GM19397 (cell line): Measurements from ENCODE around the gene WBP2.

ENCODE experiments used
- ATAC-seq: cut with Tn5 transposase; IDR thresholded peaks from one replicate; pipeline ENCODE4 v1.9.1; 2021; ENCODE audit warnings: mild to moderate bottlenecking, moderate library complexity; ENCODE audit not compliant: unreplicated experiment

The WBP2 gene

GRCh38 chr17:75831032-75831571 is 24.0 kb downstream of the WBP2 start:
- no peak for ATAC-seq

DNA sequence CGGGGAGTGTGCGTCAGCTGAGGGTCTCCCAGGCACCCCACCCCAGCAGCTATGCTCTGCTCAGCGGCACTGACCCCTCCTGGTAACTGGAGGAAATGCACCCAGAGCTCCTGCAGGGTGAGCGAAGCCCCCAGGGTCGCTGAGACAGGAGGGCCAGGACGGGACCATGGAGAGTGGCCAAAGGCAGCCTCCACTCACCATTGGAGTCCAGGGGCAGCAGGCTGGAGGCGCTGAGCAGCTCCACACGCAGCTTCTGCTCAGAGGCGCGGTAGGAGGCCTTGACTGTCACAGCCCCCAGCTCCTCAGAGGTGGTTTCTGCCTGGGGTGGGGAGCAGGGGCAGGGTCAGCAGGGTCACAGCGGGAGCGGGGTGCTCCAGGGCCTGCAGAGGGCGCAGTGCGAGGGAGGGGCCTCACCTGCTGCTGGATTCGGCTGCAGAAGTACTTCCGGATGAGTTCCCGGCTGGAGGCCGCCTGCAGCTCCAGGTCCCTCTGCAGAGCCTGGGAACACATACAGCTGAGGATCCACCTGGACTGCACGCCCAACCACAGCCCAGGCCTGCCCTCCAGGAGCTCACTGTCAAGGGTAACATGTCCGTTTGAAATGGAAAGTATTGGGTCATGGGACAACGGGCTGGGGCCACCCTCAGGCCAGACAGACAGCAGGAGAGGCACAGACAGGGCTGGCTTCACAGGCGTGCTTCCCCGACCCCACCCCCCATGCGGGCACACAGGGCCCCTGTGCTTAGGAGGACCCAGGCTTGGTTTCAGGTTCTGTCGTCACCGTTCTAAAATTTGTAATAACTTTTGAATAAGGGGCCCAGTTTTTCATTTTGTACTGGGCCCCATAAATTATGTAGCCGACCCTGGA is 24.7 kb downstream of the WBP2 start:
- no peak for ATAC-seq

- ATAC-seq: no peak
These were observed 25.4 kb downstream of the WBP2 start for GRCh38 chr17:75829747-75830146.

- ATAC-seq: no peak
These were observed 26.4 kb downstream of the WBP2 start for GRCh38 chr17:75828741-75829140.

GRCh38 chr17:75828076-75828400 is 27.1 kb downstream of the WBP2 start:
- ATAC-seq: no peak

DNA sequence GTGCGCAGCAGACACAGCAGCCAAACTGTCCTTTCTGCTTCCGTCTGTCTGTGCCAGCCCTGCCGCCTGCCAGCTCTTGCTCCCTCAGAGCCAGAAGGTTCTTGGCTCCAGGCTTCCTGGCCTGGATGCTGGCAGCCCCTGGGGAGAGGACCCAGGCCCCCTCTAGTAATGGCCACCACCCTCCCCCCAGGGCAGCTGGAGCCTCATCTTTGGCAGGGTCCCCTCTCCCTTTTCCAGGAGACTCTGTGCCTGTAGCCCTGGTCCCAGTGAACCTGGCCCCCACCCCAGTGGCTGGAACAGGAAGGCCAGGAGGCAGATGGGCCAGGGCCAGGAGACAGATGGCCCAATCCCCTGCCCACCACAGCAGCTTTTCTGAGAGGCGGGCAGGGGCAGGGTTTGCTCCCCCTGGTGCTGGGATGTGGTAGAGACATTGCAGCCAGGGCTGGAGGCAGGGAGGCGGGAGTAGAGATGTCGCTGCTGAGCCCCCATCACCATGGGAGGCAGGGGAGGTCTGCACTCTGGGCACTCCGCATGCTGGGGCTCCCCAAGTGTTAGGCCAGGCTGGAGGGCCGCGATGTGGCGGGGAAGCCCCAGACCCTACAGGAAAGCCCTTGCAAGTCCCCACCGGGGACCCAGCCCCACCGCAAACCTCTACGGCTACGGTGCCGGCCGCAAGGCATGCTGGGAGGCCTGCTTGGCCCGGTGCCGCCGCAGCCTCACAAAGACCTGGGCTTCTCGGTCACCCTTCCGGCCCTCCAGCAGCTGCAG is 27.6 kb downstream of the WBP2 start:
- no peak for ATAC-seq

- ATAC-seq: no peak
These were observed 28.4 kb downstream of the WBP2 start for GRCh38 chr17:75826561-75827307.

DNA sequence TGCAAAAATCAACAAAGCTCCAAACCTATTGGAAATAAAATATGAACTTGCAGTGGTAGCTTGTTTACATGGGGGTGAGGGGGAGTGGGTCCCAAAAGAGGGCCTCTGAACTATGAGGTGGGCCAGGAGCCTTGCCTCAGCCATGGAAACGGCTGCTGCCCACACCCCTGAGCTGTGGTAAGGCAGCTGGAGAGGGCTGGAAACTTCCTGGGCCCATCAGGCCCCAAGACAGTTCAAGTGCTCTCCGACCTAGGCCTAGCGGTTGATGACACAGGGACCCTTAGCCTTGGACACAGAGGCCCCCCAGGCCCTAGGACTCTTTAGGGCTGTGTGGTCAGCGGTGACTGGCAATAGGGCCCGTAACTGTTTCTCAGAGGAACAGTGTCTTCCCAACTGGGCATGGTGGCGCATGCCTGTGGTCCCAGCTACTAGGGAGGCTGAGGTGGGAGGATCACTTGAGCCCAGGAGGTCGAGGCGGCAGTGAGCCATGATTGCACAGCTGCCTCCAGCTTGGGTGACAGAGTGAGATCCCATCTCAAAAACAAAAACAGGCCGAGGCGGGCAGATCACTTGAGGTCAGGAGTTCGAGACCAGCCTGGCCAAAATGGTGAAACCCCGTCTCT is 29.3 kb downstream of the WBP2 start:
- ATAC-seq: no peak

DNA sequence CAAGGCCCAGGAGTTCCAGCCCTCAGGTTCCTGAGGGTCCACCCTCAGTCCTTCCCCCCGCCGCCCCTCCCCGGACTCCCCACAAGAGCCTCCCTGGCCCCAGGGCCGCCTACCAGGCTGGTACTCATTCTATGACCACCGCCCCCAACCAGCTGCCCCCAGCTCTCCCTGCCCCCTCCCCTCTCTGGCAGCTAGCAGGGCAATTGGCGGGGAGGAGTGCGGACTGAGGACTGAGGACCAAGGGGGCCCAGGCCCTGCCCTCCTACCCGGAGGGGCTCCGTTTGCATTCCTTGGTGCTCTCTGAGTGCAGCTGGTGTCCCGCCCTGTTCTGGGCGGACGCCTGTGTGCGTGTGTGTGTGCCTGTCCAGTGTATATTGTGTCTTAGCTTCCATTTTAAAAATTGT is 30.0 kb downstream of the WBP2 start:
- no peak for ATAC-seq

DNA sequence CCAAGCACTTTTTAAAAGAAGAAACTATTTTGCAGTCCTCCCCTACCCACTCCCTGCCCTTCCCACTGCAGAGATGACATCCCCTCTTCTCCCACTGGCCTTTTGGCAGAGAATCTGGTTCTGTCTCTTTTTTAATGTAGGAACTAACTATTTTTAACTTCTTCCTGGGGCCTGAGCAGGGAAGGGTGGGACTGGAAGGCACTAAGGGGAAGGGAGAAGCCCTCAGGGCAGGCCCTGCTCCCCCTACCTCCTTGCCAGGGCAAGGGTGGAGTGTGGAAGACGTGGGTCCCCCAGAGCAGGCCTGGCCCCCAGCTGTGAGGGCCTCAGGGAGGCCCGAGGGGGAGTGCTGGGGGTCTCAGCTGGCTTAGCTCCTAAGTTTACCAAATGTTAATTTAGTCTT is 30.5 kb downstream of the WBP2 start:
- ATAC-seq: no peak

- ATAC-seq: no peak
These were observed 31.0 kb downstream of the WBP2 start for GRCh38 chr17:75824050-75824552.

DNA sequence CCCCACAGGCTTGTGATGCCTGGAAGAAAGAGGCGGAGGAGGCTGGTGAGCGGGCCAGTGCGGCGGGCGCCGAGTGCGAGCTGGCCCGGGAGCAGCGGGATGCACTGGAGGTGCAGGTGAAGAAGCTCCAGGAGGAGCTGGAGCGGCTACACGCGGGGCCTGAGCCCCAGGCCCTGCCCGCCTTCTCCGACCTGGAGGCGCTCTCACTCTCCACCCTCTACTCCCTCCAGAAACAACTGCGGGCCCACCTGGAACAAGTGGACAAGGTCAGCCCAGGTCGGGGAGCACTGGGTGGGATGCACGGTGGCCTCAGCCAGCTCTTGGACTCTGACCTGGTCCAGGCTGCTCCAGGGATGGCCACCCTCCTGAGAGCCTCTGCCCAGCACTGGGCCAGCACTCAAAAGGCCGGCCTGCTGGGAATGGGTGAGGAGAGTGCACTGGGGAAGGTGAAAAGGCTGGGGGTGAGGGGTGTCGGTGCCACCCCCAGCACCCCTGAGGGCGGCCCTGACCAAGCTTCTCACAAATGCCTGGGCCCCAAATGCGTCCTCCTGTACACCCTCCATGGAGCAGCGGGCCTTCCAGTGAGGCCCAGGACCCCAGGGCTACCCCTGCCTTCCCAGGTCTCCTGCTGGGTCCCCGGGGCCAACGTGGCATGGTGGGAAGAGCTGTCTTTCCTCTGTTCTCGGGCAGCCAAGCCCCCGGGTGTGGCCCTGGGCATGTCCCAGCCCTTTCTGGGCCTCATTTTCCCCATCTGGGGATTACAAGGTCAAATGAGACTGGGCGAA is 31.7 kb downstream of the WBP2 start:
- no peak for ATAC-seq

GRCh38 chr17:75822800-75823166 is 32.4 kb downstream of the WBP2 start:
- no peak for ATAC-seq

DNA sequence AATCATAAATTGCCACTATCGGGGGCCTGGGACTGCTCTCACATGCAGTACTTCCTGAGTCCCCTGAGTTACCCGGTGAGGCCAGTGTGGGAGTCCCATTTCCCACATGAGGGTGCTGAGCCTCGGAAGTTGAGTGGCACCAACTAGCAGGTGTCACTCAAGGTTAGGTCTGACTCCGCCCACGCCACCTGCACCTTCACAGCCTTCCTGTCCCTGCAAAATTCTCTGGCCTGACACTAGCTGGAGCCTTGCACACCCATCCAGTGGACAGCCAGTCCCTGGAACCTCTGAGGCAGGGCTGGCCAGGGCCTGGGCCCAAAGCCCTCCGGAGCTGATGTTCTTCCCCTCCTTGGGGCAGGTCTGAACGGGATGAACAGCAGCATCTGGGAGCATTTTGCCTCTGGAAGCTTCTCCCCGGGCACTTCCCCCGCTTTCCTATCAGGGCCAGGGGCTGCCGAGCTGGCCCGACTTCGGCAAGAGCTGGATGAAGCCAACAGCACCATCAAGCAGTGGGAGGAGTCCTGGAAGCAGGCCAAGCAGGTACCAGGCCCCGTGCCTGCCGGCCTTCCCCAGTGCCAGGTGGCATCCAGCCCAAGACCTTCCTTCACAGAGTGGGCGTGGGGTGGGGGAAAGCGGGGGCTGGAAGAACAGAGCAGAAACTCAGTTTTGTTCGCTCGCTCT is 32.9 kb downstream of the WBP2 start:
- no peak for ATAC-seq

DNA sequence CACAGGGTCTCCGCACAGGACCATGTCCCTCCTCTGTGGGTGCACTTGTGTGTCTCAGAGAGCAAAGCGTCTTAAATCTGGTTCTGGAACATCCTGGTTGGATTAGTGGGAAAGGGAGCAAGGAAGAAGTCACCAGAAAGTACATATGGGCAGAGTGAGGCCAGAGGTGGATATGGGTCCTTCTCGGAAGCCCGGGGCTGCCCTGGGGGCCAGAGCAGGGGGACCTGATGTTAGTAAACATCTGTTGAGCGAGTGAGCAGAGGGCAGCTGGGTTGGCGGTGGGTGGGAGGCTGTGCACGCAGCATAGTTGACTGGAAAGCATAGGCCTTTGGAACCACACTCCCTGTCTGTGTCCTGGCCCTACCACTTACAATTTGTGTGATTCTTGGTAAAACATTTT is 33.6 kb downstream of the WBP2 start:
- ATAC-seq: no peak

DNA sequence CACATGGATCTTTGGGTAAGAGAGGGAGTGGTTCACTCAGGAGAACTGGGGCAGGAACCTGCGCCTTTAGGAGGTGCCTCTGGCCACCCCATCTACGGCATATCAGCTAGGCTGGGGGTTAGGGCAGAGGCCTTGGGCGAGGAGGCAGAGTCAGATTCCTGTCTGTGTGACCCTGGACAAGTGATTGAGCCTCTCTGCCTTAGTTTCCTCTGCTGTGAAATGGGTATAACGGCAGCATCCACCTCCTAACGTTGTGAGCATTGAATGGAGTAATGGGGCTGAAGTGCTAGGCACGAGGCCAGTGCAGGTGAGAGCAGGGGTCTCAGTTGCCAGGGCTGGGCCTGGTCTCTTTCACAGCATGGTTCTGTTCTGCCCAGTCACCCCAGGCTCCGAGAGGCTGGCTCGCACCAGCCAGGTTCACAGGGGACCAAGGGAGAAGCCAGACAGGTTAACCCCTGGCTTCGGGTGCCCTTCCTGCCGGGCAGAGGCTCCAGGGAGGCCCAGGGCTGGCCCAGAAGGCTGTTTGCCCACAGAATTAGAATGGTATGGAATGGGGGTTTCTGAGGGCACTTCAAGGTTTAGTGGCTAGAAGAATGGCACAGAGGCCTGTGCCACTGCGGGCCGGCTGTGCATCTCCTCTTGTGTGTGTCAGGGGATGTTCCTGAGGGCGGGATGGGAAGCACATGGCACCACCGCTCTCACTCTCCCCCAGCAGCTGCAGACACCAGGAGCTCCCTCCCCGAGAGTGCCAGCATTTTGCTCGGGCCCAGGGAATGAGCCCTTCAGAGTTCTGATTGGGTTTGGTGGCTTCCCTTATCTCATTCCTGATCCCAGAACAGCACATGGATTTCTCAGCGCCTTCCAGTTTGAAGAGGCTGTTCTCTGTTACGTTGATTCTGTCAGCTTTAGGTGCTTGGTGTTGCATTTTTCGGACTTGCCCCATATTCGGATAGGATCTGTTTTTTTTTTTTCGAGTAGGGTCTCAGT is 34.7 kb downstream of the WBP2 start:
- no peak for ATAC-seq

DNA sequence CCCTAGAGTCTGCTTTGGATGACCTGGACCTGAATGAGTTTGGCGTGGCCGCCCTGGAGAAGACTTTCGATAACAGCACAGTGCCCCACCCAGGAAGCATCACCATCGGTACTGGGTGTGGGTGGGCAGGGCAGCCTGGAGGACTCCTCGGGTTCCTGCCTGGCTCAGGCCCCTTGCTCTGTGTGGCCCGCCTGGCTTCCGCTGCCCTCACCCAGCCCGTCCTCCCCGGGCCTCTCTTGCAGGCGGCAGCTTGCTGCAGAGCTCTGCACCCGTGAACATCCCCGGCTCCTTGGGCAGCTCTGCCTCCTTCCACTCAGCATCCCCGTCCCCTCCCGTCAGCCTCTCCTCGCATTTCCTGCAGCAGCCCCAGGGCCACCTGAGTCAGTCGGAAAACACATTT is 35.5 kb downstream of the WBP2 start:
- no peak for ATAC-seq

DNA sequence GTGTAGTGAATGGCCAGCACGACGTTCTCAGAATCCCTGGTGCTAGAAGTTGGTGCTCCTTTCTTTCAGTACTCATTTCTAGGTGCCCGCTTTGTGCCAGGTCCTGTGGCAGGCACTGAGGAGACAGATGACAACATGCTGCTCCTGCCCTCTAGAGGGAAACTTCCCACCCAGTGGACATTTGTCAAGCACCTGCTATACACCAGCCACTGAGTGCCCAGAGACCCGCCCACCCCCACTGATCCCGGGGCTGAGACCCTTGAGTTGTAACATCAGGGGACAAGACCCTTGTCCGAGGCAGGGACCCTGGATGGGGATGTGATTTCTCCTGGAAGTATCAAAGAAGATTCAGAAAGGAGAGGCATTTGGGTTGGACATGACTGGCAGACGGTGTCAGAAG is 36.0 kb downstream of the WBP2 start:
- no peak for ATAC-seq
